ENCODE measurements around the gene CLNS1A. TPM values are rescaled to one million over a fixed set of nuclear protein-coding genes. Genes with fewer than 3 reads are reported as not detected.

Gene CLNS1A
- 100 to 1,000 TPM in 1 of 2 donors, 10 to 100 TPM in 1; 98.4 to 140 TPM for total RNA-seq

GRCh38 chr11:77637345-77638165, at the start of gene CLNS1A:
Gene CLNS1A (minus strand): TSS chr11:77637794. CDS start chr11:77637714, 80 bp downstream.
- Mint-ChIP-seq H3K4me3 (peak within 1 kb of the TSS; percentile 98), H3K27ac (peak within 1 kb of the TSS; percentile 93 to 94), H3K9me3 (no peaks in the 10 kb centered on the region), H3K36me3 (peaks cover 13% of the 10 kb centered on the region), H3K4me1 (ENCODE audit: low read depth in 2 of 2) (peaks cover 25 to 28% of the 10 kb centered on the region in 2 donors), H3K27me3 (no peaks in the 10 kb centered on the region)
- peak; percentile 89 for DNase-seq (ENCODE audit: low spot score)
- peak; percentile 98 to 99 for ATAC-seq

GRCh38 chr11:77687088-77687487, 49.5 kb upstream of the CLNS1A start:
- H3K27ac Mint-ChIP-seq = no peak overlapping the region
- ATAC-seq (no peak), DNase-seq (ENCODE audit: low spot score) (no peak)
- H3K4me1 Mint-ChIP-seq (ENCODE audit: low read depth in 2 of 2) = no peaks in the 10 kb centered on the region
- H3K36me3 Mint-ChIP-seq = peaks cover 19% of the 10 kb centered on the region
- H3K27me3 Mint-ChIP-seq = no peaks in the 10 kb centered on the region
- H3K9me3 Mint-ChIP-seq = no peaks in the 10 kb centered on the region
- H3K4me3 Mint-ChIP-seq = no peak overlapping the region

- H3K27me3 Mint-ChIP-seq = no peaks in the 10 kb centered on the region
- peaks cover 37% of the 10 kb centered on the region for H3K36me3 Mint-ChIP-seq
- DNase-seq (ENCODE audit: low spot score) (no peak), ATAC-seq (no peak)
- no peaks in the 10 kb centered on the region for H3K9me3 Mint-ChIP-seq
- peaks cover 0 to 2% of the 10 kb centered on the region in 2 donors for H3K4me1 Mint-ChIP-seq (ENCODE audit: low read depth in 2 of 2)
- H3K27ac Mint-ChIP-seq = no peak overlapping the region
- no peak overlapping the region for H3K4me3 Mint-ChIP-seq
Measured at GRCh38 chr11:77677138-77677537, 39.5 kb upstream of the CLNS1A start.

- Mint-ChIP-seq H3K9me3 (no peaks in the 10 kb centered on the region), H3K4me3 (no peak overlapping the region), H3K36me3 (peaks cover 52% of the 10 kb centered on the region), H3K27me3 (no peaks in the 10 kb centered on the region), H3K27ac (no peak overlapping the region), H3K4me1 (ENCODE audit: low read depth in 2 of 2) (no peaks in the 10 kb centered on the region)
- no peak for ATAC-seq
- no peak for DNase-seq (ENCODE audit: low spot score)
Measured at GRCh38 chr11:77672264-77672663, 34.7 kb upstream of the CLNS1A start.

GRCh38 chr11:77669848-77670511, 32.4 kb upstream of the CLNS1A start:
- H3K36me3 Mint-ChIP-seq = peaks cover 39% of the 10 kb centered on the region

GRCh38 chr11:77668760-77669159, 31.2 kb upstream of the CLNS1A start:
- Mint-ChIP-seq H3K27me3 (no peaks in the 10 kb centered on the region), H3K9me3 (no peaks in the 10 kb centered on the region), H3K36me3 (peaks cover 37% of the 10 kb centered on the region), H3K4me1 (ENCODE audit: low read depth in 2 of 2) (no peaks in the 10 kb centered on the region), H3K4me3 (no peak overlapping the region), H3K27ac (no peak overlapping the region)
- DNase-seq (ENCODE audit: low spot score) (no peak), ATAC-seq (no peak)

More at GRCh38 chr11:77669848-77670511, 32.4 kb upstream of the CLNS1A start:
- Mint-ChIP-seq H3K27ac (no peak overlapping the region), H3K4me3 (no peak overlapping the region), H3K9me3 (no peaks in the 10 kb centered on the region), H3K27me3 (no peaks in the 10 kb centered on the region), H3K4me1 (ENCODE audit: low read depth in 2 of 2) (no peaks in the 10 kb centered on the region)
- DNase-seq (ENCODE audit: low spot score) (no peak), ATAC-seq (no peak)

- H3K4me1 Mint-ChIP-seq (ENCODE audit: low read depth in 2 of 2) = no peaks in the 10 kb centered on the region
- no peaks in the 10 kb centered on the region for H3K27me3 Mint-ChIP-seq
- peaks cover 24% of the 10 kb centered on the region for H3K36me3 Mint-ChIP-seq
- no peak for DNase-seq (ENCODE audit: low spot score)
- no peak overlapping the region for H3K4me3 Mint-ChIP-seq
- no peak for ATAC-seq
- no peaks in the 10 kb centered on the region for H3K9me3 Mint-ChIP-seq
- H3K27ac Mint-ChIP-seq = no peak overlapping the region
Measured at GRCh38 chr11:77665240-77665965, 27.8 kb upstream of the CLNS1A start.

- Mint-ChIP-seq H3K9me3 (no peaks in the 10 kb centered on the region), H3K27ac (no peak overlapping the region), H3K36me3 (peaks cover under 1% of the 10 kb centered on the region), H3K4me3 (no peak overlapping the region), H3K27me3 (no peaks in the 10 kb centered on the region), H3K4me1 (ENCODE audit: low read depth in 2 of 2) (no peaks in the 10 kb centered on the region)
- DNase-seq (ENCODE audit: low spot score) (no peak), ATAC-seq (no peak)
Measured at GRCh38 chr11:77661670-77662069, 24.1 kb upstream of the CLNS1A start.

GRCh38 chr11:77660947-77661346, 23.4 kb upstream of the CLNS1A start:
- ATAC-seq (no peak), DNase-seq (ENCODE audit: low spot score) (no peak)
- no peaks in the 10 kb centered on the region for H3K9me3 Mint-ChIP-seq
- H3K4me1 Mint-ChIP-seq (ENCODE audit: low read depth in 2 of 2) = no peaks in the 10 kb centered on the region
- no peaks in the 10 kb centered on the region for H3K36me3 Mint-ChIP-seq
- H3K4me3 Mint-ChIP-seq = no peak overlapping the region
- no peaks in the 10 kb centered on the region for H3K27me3 Mint-ChIP-seq
- no peak overlapping the region for H3K27ac Mint-ChIP-seq

GRCh38 chr11:77658213-77659013, 20.8 kb upstream of the CLNS1A start:
- H3K36me3 Mint-ChIP-seq = no peaks in the 10 kb centered on the region
- DNase-seq (ENCODE audit: low spot score) (no peak), ATAC-seq (no peak)
- H3K27me3 Mint-ChIP-seq = no peaks in the 10 kb centered on the region
- no peak overlapping the region for H3K4me3 Mint-ChIP-seq
- no peaks in the 10 kb centered on the region for H3K9me3 Mint-ChIP-seq
- no peaks in the 10 kb centered on the region for H3K4me1 Mint-ChIP-seq (ENCODE audit: low read depth in 2 of 2)
- H3K27ac Mint-ChIP-seq = peak overlapping the region in 1 of 2 donors; percentile 7

GRCh38 chr11:77656362-77656761, 18.8 kb upstream of the CLNS1A start:
- H3K36me3 Mint-ChIP-seq = no peaks in the 10 kb centered on the region
- no peak overlapping the region for H3K27ac Mint-ChIP-seq
- no peak for ATAC-seq
- no peaks in the 10 kb centered on the region for H3K4me1 Mint-ChIP-seq (ENCODE audit: low read depth in 2 of 2)
- H3K9me3 Mint-ChIP-seq = no peaks in the 10 kb centered on the region
- H3K27me3 Mint-ChIP-seq = no peaks in the 10 kb centered on the region
- H3K4me3 Mint-ChIP-seq = no peak overlapping the region
- no peak for DNase-seq (ENCODE audit: low spot score)

GRCh38 chr11:77654770-77655434, 17.3 kb upstream of the CLNS1A start:
- no peaks in the 10 kb centered on the region for H3K36me3 Mint-ChIP-seq
- H3K27me3 Mint-ChIP-seq = peaks cover 0 to 5% of the 10 kb centered on the region in 2 donors
- H3K4me1 Mint-ChIP-seq (ENCODE audit: low read depth in 2 of 2) = no peaks in the 10 kb centered on the region
- DNase-seq (ENCODE audit: low spot score) = no peak
- H3K9me3 Mint-ChIP-seq = no peaks in the 10 kb centered on the region
- H3K27ac Mint-ChIP-seq = no peak overlapping the region
- no peak for ATAC-seq
- H3K4me3 Mint-ChIP-seq = no peak overlapping the region

GRCh38 chr11:77650123-77650522, 12.5 kb upstream of the CLNS1A start:
- Mint-ChIP-seq H3K9me3 (no peaks in the 10 kb centered on the region), H3K36me3 (no peaks in the 10 kb centered on the region), H3K4me1 (ENCODE audit: low read depth in 2 of 2) (no peaks in the 10 kb centered on the region), H3K27ac (no peak overlapping the region), H3K27me3 (peaks cover 2 to 6% of the 10 kb centered on the region in 2 donors), H3K4me3 (no peak overlapping the region)
- DNase-seq (ENCODE audit: low spot score) = no peak
- no peak for ATAC-seq

All from natural killer cell treated with Interleukin-12 subunit alpha and Interleukin-12 subunit beta and Interleukin-15 and Interleukin-18, amount 100 ng/mL, for 72 hours (primary cell).